ENCODE data around the gene MC5R.

MC5R gene

DNA sequence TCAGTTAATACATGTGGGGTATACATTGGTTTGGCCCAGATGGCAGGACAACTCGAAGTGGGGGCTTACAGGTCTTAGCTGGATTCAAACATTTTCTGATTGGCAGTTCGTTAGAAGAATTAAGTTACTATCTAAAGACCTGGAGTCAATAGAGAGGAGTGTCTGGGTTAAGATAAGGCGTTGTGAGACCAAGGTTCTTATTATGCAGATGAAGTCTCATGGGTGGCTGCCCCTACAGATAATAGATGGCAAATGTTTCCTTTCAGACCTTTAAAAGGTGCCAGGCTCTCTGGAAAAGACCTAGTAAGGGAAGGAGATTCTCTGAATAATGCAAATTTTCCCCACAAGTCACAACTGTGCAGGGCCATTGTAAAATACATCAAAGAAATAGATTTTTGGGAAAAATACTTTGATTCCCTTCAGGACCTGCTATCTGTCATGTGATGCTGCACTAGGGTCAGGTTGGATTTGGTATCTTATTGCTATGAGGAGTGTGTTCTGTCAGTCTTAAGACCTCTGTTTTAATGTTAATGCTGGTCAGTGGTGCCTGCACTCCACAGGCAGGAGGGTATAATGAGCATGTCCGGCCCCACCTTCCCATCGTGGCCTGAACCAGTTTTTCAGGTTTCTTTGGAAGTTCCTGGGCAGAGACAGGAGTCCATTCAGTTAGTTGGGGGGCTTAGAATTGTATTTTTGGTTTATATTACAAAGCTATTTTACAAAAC, 14.3 kb upstream of the MC5R start:
- Histone ChIP-seq H3F3A (ENCODE audit: low read depth) (no peaks in the 10 kb centered on the region), H3K36me3 (ENCODE audit: insufficient read depth, low read length) (no peaks in the 10 kb centered on the region), H3K27me3 (ENCODE audit: insufficient read depth, low read length, poor library complexity, severe bottlenecking) (no peaks in the 10 kb centered on the region), H4K20me1 (ENCODE audit: insufficient read depth, low read length, poor library complexity, severe bottlenecking) (no peaks in the 10 kb centered on the region), H3K9ac (ENCODE audit: low read depth, low read length, poor library complexity, severe bottlenecking) (no peak overlapping the region), H3K9me2 (replicated peaks; ENCODE audit: low read depth, low read length) (no peaks in the 10 kb centered on the region), H2AFZ (ENCODE audit: low read length) (no peak overlapping the region), H3K9me3 (ENCODE audit: insufficient read depth, low read depth, low read length) (no peaks in the 10 kb centered on the region), H3K4me1 (ENCODE audit: insufficient read depth, low read length, poor library complexity, severe bottlenecking) (no peaks in the 10 kb centered on the region), H3K79me2 (ENCODE audit: insufficient read depth, low read length) (no peaks in the 10 kb centered on the region), H3K4me3 (ENCODE audit: low read length, poor library complexity, severe bottlenecking) (no peak overlapping the region), H3K4me2 (ENCODE audit: low read depth, low read length, poor library complexity, severe bottlenecking) (no peak overlapping the region)
- TF ChIP-seq, protein P1, sequence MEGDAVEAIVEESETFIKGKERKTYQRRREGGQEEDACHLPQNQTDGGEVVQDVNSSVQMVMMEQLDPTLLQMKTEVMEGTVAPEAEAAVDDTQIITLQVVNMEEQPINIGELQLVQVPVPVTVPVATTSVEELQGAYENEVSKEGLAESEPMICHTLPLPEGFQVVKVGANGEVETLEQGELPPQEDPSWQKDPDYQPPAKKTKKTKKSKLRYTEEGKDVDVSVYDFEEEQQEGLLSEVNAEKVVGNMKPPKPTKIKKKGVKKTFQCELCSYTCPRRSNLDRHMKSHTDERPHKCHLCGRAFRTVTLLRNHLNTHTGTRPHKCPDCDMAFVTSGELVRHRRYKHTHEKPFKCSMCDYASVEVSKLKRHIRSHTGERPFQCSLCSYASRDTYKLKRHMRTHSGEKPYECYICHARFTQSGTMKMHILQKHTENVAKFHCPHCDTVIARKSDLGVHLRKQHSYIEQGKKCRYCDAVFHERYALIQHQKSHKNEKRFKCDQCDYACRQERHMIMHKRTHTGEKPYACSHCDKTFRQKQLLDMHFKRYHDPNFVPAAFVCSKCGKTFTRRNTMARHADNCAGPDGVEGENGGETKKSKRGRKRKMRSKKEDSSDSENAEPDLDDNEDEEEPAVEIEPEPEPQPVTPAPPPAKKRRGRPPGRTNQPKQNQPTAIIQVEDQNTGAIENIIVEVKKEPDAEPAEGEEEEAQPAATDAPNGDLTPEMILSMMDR (conservative IDR thresholded peaks at IDR 0.05; ENCODE audit: low read length), result no peak
- no peak for TF ChIP-seq EZH2phosphoT487 (IDR thresholded peaks at IDR 0.05; ENCODE audit: borderline replicate concordance)

DNA sequence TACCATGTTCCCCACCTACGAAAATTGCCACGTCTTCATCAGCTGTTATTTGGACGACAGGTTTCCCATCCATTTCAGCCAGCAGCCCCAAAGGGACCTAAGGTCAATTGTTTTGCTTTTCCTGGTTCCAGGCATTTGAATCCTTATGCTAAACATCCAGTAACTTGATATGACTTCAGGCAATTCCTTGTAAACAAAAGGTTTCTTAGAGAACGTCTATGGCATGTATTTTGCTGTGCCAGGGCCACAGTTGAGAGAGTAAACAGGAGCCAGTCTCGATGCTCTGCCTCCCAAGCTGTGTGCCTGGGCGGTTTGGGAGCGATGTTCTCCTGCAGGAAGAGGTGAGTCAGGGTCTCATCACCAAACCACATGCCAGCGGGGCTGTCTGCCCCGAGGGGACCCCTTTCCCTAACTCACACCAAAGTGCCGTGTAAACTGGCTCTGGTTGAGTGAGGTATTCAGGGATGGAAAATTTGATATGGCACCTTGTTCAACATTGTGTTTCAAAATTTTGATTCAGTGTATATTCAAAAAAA, 12.9 kb upstream of the MC5R start:
- Histone ChIP-seq H3K27me3 (ENCODE audit: insufficient read depth, low read length, poor library complexity, severe bottlenecking) (no peaks in the 10 kb centered on the region), H3K79me2 (ENCODE audit: insufficient read depth, low read length) (no peaks in the 10 kb centered on the region), H3K9ac (ENCODE audit: low read depth, low read length, poor library complexity, severe bottlenecking) (no peak overlapping the region), H3K4me2 (ENCODE audit: low read depth, low read length, poor library complexity, severe bottlenecking) (no peak overlapping the region), H3K4me1 (ENCODE audit: insufficient read depth, low read length, poor library complexity, severe bottlenecking) (no peaks in the 10 kb centered on the region), H3K9me2 (replicated peaks; ENCODE audit: low read depth, low read length) (no peaks in the 10 kb centered on the region), H3K9me3 (ENCODE audit: insufficient read depth, low read depth, low read length) (no peaks in the 10 kb centered on the region), H3K36me3 (ENCODE audit: insufficient read depth, low read length) (no peaks in the 10 kb centered on the region), H3F3A (ENCODE audit: low read depth) (no peaks in the 10 kb centered on the region), H2AFZ (ENCODE audit: low read length) (no peak overlapping the region), H3K4me3 (ENCODE audit: low read length, poor library complexity, severe bottlenecking) (no peak overlapping the region), H4K20me1 (ENCODE audit: insufficient read depth, low read length, poor library complexity, severe bottlenecking) (no peaks in the 10 kb centered on the region)
- no peak for TF ChIP-seq EZH2phosphoT487 (IDR thresholded peaks at IDR 0.05; ENCODE audit: borderline replicate concordance)
- TF ChIP-seq, protein P1 (conservative IDR thresholded peaks at IDR 0.05; ENCODE audit: low read length), result no peak

DNA sequence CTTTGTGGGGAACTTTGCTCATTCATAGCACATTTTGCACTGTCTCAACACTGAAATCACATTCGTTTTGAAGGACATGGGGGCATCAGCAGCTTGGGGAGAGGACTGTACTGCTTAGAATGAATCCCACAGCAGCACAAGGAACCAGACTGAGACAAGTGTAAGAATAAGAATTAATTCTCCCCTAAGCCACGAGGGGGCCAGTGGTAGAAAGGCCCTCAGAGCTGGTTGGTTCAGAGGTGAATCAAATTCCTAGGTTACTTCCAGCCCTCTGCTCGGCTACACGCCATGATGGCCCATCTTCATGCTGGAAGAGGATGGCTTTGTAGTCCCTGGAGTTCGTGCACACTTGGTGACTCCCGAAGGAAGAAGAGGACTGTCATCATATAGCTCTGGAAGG, 12.0 kb upstream of the MC5R start:
- Histone ChIP-seq H3K9me2 (replicated peaks; ENCODE audit: low read depth, low read length) (no peaks in the 10 kb centered on the region), H3K4me2 (ENCODE audit: low read depth, low read length, poor library complexity, severe bottlenecking) (no peak overlapping the region), H3K36me3 (ENCODE audit: insufficient read depth, low read length) (no peaks in the 10 kb centered on the region), H3K4me3 (ENCODE audit: low read length, poor library complexity, severe bottlenecking) (no peak overlapping the region), H4K20me1 (ENCODE audit: insufficient read depth, low read length, poor library complexity, severe bottlenecking) (no peaks in the 10 kb centered on the region), H3F3A (ENCODE audit: low read depth) (no peaks in the 10 kb centered on the region), H2AFZ (ENCODE audit: low read length) (no peak overlapping the region), H3K9me3 (ENCODE audit: insufficient read depth, low read depth, low read length) (no peaks in the 10 kb centered on the region), H3K4me1 (ENCODE audit: insufficient read depth, low read length, poor library complexity, severe bottlenecking) (no peaks in the 10 kb centered on the region), H3K27me3 (ENCODE audit: insufficient read depth, low read length, poor library complexity, severe bottlenecking) (no peaks in the 10 kb centered on the region), H3K79me2 (ENCODE audit: insufficient read depth, low read length) (no peaks in the 10 kb centered on the region), H3K9ac (ENCODE audit: low read depth, low read length, poor library complexity, severe bottlenecking) (no peak overlapping the region)
- TF ChIP-seq, protein P1 (conservative IDR thresholded peaks at IDR 0.05; ENCODE audit: low read length), result peak; percentile 56
- TF ChIP-seq EZH2phosphoT487 (IDR thresholded peaks at IDR 0.05; ENCODE audit: borderline replicate concordance), result no peak
